Measurements from ENCODE around the gene FAM222A.

DNA sequence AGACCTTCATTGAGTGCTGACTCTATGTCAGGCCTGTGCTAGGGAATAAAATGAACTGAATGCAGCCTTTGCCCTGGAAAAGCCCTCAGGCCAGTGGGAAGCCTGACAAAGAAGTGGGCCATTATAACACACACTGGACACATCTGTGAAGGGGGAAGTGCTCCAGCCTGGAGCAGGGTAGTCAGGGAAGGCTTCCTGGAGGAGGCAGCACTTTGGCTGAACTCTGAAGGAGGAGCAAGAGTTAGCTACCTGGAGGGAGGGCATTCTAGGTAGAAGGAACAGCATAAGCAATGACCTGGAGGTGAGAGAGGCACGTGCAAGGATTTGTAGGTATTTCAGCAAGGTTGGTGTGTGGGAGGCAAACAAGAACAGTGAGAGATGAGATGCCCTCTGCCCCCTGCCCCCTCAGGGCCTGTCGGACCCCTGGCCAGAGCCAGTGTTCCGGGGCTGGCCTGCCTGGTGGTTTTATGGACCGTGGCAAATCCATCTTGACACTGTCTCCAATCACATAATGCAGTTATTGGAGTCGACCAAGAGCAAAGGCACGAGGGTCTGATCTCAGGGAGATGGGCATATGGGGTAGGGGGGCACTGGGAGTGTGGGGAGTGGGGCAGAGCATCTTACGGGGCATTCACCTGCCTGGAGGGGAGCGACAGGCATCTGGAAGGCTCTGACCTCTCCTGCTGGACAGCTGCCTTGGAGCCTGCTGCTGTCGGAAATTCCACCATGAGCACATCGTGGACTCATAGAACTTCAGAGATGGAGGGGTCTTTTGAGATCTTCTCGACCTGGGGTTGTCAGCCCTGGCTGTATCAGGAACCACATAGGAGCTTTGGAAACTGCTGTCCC lies 2.7 kb upstream of the FAM222A start:
- TF ChIP-seq, protein P1, sequence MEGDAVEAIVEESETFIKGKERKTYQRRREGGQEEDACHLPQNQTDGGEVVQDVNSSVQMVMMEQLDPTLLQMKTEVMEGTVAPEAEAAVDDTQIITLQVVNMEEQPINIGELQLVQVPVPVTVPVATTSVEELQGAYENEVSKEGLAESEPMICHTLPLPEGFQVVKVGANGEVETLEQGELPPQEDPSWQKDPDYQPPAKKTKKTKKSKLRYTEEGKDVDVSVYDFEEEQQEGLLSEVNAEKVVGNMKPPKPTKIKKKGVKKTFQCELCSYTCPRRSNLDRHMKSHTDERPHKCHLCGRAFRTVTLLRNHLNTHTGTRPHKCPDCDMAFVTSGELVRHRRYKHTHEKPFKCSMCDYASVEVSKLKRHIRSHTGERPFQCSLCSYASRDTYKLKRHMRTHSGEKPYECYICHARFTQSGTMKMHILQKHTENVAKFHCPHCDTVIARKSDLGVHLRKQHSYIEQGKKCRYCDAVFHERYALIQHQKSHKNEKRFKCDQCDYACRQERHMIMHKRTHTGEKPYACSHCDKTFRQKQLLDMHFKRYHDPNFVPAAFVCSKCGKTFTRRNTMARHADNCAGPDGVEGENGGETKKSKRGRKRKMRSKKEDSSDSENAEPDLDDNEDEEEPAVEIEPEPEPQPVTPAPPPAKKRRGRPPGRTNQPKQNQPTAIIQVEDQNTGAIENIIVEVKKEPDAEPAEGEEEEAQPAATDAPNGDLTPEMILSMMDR (conservative IDR thresholded peaks at IDR 0.05; ENCODE audit: low read depth, low read length): no peak
- TF ChIP-seq FOS (IDR thresholded peaks at IDR 0.05; ENCODE audit: low read depth, low read length) (no peak), POLR2A (IDR thresholded peaks at IDR 0.05; ENCODE audit: low read depth, low read length) (no peak), MAFK (IDR thresholded peaks at IDR 0.05; ENCODE audit: low read depth, low read length) (no peak), RFX5 (IDR thresholded peaks at IDR 0.05; ENCODE audit: low read depth, low read length) (no peak), SMC3 (IDR thresholded peaks at IDR 0.05; ENCODE audit: low read depth, low read length) (no peak)
- TF ChIP-seq, protein P2, sequence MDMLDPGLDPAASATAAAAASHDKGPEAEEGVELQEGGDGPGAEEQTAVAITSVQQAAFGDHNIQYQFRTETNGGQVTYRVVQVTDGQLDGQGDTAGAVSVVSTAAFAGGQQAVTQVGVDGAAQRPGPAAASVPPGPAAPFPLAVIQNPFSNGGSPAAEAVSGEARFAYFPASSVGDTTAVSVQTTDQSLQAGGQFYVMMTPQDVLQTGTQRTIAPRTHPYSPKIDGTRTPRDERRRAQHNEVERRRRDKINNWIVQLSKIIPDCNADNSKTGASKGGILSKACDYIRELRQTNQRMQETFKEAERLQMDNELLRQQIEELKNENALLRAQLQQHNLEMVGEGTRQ (IDR thresholded peaks at IDR 0.05; ENCODE audit: low read depth, low read length): no peak
